Heart left ventricle (tissue), 16 donors: ENCODE results near the gene NT5E. TPM values are rescaled to one million over a fixed set of nuclear protein-coding genes. Genes with fewer than 3 reads are reported as not detected.

Source experiments
- ATAC-seq, 4 donors: fragments of 200-7000 bp; cut with Tn5 transposase; one replicate each; pipeline ENCODE4 v1.9.1; 2020 to 2022; ENCODE audit warnings: moderate library complexity in 4 of 4, mild to moderate bottlenecking in 3 of 4, moderate number of reproducible peaks in 1 of 4
- DNase-seq, 5 donors: peaks; one replicate each; pipeline ENCODE4 v3.0.0-alpha.2; 2020
- H3K27ac ChIP-seq, 12 donors: fragments of 200-600 bp; sonication (generic) in 4 of 12; one replicate each; pipeline versions ENCODE4 v1.5.0 to v1.8.0; 2016 to 2022; ENCODE audit warnings: mild to moderate bottlenecking in 2 of 12
- H3K27me3 ChIP-seq, 9 donors: fragments of 200-600 bp; sonication (generic) in 2 of 9; one replicate each; pipeline versions ENCODE4 v1.5.1 to v1.8.0; 2016 to 2022; ENCODE audit warnings: mild to moderate bottlenecking in 3 of 9
- H3K36me3 ChIP-seq, 9 donors: fragments of 200-600 bp; sonication (generic) in 2 of 9; one replicate each; pipeline versions ENCODE4 v1.5.0 to v1.8.0; 2018 to 2022; ENCODE audit warnings: mild to moderate bottlenecking in 2 of 9
- H3K4me1 ChIP-seq, 12 donors: fragments of 200-600 bp; sonication (generic) in 4 of 12; one replicate each; pipeline versions ENCODE4 v1.5.0 to v1.8.0; 2016 to 2022; ENCODE audit warnings: mild to moderate bottlenecking in 3 of 12
- H3K4me3 ChIP-seq, 12 donors: fragments of 200-600 bp; sonication (generic) in 4 of 12; one replicate each; pipeline versions ENCODE4 v1.5.0 to v1.8.0; 2017 to 2022; ENCODE audit warnings: mild to moderate bottlenecking in 9 of 12, moderate library complexity in 4 of 12
- H3K9me3 ChIP-seq, 12 donors: fragments of 200-600 bp; sonication (generic) in 4 of 12; one replicate each; pipeline versions ENCODE4 v1.5.0 to v1.8.0; 2016 to 2022; ENCODE audit warnings: mild to moderate bottlenecking in 1 of 12
- CTCF ChIP-seq, 12 donors: fragments of 200-600 bp; sonication (generic) in 4 of 12; IDR thresholded peaks; one replicate each; pipeline versions ENCODE4 v1.5.0 to v1.8.0; 2018 to 2022; ENCODE audit warnings: antibody characterized with exemption in 12 of 12, mild to moderate bottlenecking in 5 of 12
- POLR2A ChIP-seq, 2 donors: fragments of 450-650 bp; IDR thresholded peaks; one replicate each; pipeline ENCODE4 v1.6.1; 2017; ENCODE audit warnings: antibody characterized with exemption in 2 of 2, mild to moderate bottlenecking in 2 of 2, moderate library complexity in 2 of 2
- WGBS, 4 donors: extraction: QIAGEN DNeasy Blood & Tissue Kit in 2 of 4; methylation state at CpG; one replicate each; pipeline versions ENCODE4 v1.1.5 to v1.1.7; 2013 to 2018; 5-methylcytosine and 5-hydroxymethylcytosine counted together
- intact Hi-C, 10 donors: fragments of 100-400 bp; cut with DNase I; formaldehyde crosslinking; loops; one replicate each; pipeline versions ENCODE4 v1.11.1 to v1.14.2; 2022
- polyA plus RNA-seq, 2 donors: library from polyadenylated mRNA; stranded (reverse); fragments of 200-250 nt; gene quantifications; one replicate each; pipeline ENCODE4 v1.2.3, GENCODE V29; 2013
- total RNA-seq, 9 donors: library from RNA; depleted of rRNA in 2 of 9; stranded (reverse); fragments of >200 nt in 2 of 9; fragmentation: NEBNext Ultra II Directional in 3 of 9; extraction: Animal tissue kit (Norgen Biotek cat#: 25700) in 3 of 9; gene quantifications; one replicate each; pipeline versions ENCODE4 v1.1.0 to v1.2.4, GENCODE V29; 2016 to 2023
- donor health status: ischemic (EF 13 %, LVEDD 7.1; RV severe dilation, severe dysfunction).
- donor health status: healthy with polysubstance abuse.
- donor health status: DM: no; HTN: yes; CAD: no.
- donor health status: DM: no; HTN: no; CAD: no.
- donor health status: ischemic (EF 25% LVEDD 6.9; RV normal size, moderate dysfunction).
- donor health status: ischemic (EF 25% LVEDD 5.7; RV mildly dilated, moderate dysfunction).
- donor health status: healthy.
- donor health status: DM: yes; HTN: yes; CAD: no.
- donor health status: ischemic (EF 35%, LVEDD 5.7; RV mildly dilated, moderate dysfunction).
- donor health status: nonischemic (EF 11% LVEDD 7.7; RV severe dilation, severe dysfunction).
- donor health status: DM: yes; HTN: yes; CAD: no.
- donor health status: PGD.
- donor health status: ischemic (EF 29% LVEDD 5.4; RV normal size, mild dysfunction).
- donor health status: nonischemic (EF 23%, LVEDD 6.1; RV moderate dilation, normal function).

NT5E gene
- total and polyA plus RNA-seq, 11 donors = 0.88 to 11.0 (median 3.8) TPM

GRCh38 chr6:85408039-85408438 is 41.8 kb upstream of the NT5E start:
- Histone ChIP-seq H3K27me3 (peaks cover 0 to 3% (median 0%) of the 10 kb centered on the region in 9 donors), H3K27ac (no peak overlapping the region), H3K9me3 (no peaks in the 10 kb centered on the region), H3K36me3 (no peaks in the 10 kb centered on the region), H3K4me3 (no peak overlapping the region), H3K4me1 (peaks cover 0 to 25% (median 1%) of the 10 kb centered on the region in 12 donors)
- intact Hi-C loops = no loop called here
- DNase-seq (no peak), ATAC-seq (no peak)
- 45 to 51% (median 48%) methylated on average over 2 of the region's 2 CpGs for WGBS, 4 donors
- TF ChIP-seq POLR2A (IDR thresholded peaks at IDR 0.05) (no peak), CTCF (IDR thresholded peaks at IDR 0.05) (no peak)

- ATAC-seq = no peak
Measured at GRCh38 chr6:85412911-85413430, 36.9 kb upstream of the NT5E start.

GRCh38 chr6:85416049-85416448 is 33.8 kb upstream of the NT5E start:
- H3K4me1 ChIP-seq = peaks cover 0 to 14% (median 0%) of the 10 kb centered on the region in 12 donors
- 79 to 89% (median 88%) methylated on average over 1 of the region's 1 CpG for WGBS, 4 donors
- no peak overlapping the region for H3K4me3 ChIP-seq
- no peak for DNase-seq
- no peak overlapping the region for H3K27ac ChIP-seq
- no peaks in the 10 kb centered on the region for H3K27me3 ChIP-seq
- TF ChIP-seq CTCF (IDR thresholded peaks at IDR 0.05) (no peak), POLR2A (IDR thresholded peaks at IDR 0.05) (no peak)
- H3K36me3 ChIP-seq = no peaks in the 10 kb centered on the region
- no peak for ATAC-seq
- no peaks in the 10 kb centered on the region for H3K9me3 ChIP-seq
- intact Hi-C loops = no loop called here

More at GRCh38 chr6:85412911-85413430, 36.9 kb upstream of the NT5E start:
- Histone ChIP-seq H3K9me3 (no peaks in the 10 kb centered on the region), H3K36me3 (no peaks in the 10 kb centered on the region), H3K27ac (no peak overlapping the region), H3K27me3 (no peaks in the 10 kb centered on the region), H3K4me3 (no peak overlapping the region), H3K4me1 (peaks cover 0 to 3% (median 0%) of the 10 kb centered on the region in 12 donors)
- intact Hi-C loops = no loop called here
- DNase-seq = no peak
- TF ChIP-seq POLR2A (IDR thresholded peaks at IDR 0.05) (no peak), CTCF (IDR thresholded peaks at IDR 0.05) (no peak)

GRCh38 chr6:85416766-85417165 is 33.1 kb upstream of the NT5E start:
- H3K4me1 ChIP-seq = peaks cover 0 to 14% (median 0%) of the 10 kb centered on the region in 12 donors
- H3K36me3 ChIP-seq = no peaks in the 10 kb centered on the region
- H3K27me3 ChIP-seq = no peaks in the 10 kb centered on the region
- intact Hi-C loops = no loop called here
- H3K27ac ChIP-seq = no peak overlapping the region
- H3K9me3 ChIP-seq = no peaks in the 10 kb centered on the region
- TF ChIP-seq POLR2A (IDR thresholded peaks at IDR 0.05) = no peak
- TF ChIP-seq CTCF (IDR thresholded peaks at IDR 0.05) = no peak
- 56 to 77% (median 68%) methylated on average over 2 of the region's 2 CpGs for WGBS, 4 donors
- DNase-seq = no peak
- H3K4me3 ChIP-seq = no peak overlapping the region
- ATAC-seq = no peak
